ENCODE data around the gene GCNT1.

DNA sequence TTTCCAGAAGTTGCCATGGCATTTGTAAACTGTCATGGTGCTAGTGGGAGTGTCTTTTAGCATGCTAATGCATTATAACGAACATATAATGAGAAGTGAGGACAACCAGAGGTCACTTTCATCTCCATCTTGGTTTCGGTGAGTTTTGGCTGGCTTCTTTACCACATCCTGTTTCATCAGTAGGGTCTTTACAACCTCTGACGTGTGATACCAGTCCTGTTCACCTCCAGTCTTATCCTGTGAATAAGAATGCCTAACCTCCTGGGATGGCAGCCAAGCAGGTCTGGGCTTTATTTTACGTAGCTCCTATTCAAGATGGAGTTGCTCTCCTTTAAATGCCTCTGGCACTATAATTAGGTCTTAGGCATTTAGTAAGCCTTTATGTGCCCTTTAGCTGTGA is 44.3 kb upstream of the GCNT1 start:
- TF ChIP-seq POLR2AphosphoS5 (IDR thresholded peaks at IDR 0.05; ENCODE audit: borderline replicate concordance, low read depth, low read length) (no peak), EZH2 (IDR thresholded peaks at IDR 0.05) (no peak)

Data from SK-N-MC (cell line).